Activated T-cell treated with anti-CD3 and anti-CD28 coated beads, Interleukin-2, amount 50 U/mL, for 24 hours (primary cell): Measurements from ENCODE around the gene PIP5KL1.
A peak's percentile ranks its signal among the peaks of the same experiment; 100 is the strongest.

Experiments
- DNase-seq: peaks from one replicate; pipeline ENCODE4 v3.0.0-alpha.2; 2020
- H3K27ac Mint-ChIP-seq: 2 replicates; pipeline ENCODE4 v1.8.0; 2020; ENCODE audit warnings: mild to moderate bottlenecking, mixed read lengths
- H3K27me3 Mint-ChIP-seq: 2 replicates; pipeline ENCODE4 v1.8.0; 2020; ENCODE audit warnings: mixed read lengths
- H3K36me3 Mint-ChIP-seq: 2 replicates; pipeline ENCODE4 v1.8.0; 2020; ENCODE audit warnings: low read depth, mixed read lengths
- H3K4me1 Mint-ChIP-seq: 2 replicates; pipeline ENCODE4 v1.8.0; 2020; ENCODE audit warnings: low read depth, mixed read lengths
- H3K4me3 Mint-ChIP-seq: 2 replicates; pipeline ENCODE4 v1.8.0; 2020; ENCODE audit warnings: mild to moderate bottlenecking, moderate library complexity, mixed read lengths
- H3K9me3 Mint-ChIP-seq: 2 replicates; pipeline ENCODE4 v1.8.0; 2020; ENCODE audit warnings: mixed read lengths

Gene PIP5KL1

GRCh38 chr9:127930231-127931091, at the start of gene PIP5KL1:
TSS of gene PIP5KL1 (minus strand) at chr9:127930777. CDS start at chr9:127930752, 25 bp downstream.
- DNase-seq = peak; percentile 84
- Mint-ChIP-seq H3K4me1 (peaks cover 52% of the 10 kb centered on the region), H3K9me3 (no peaks in the 10 kb centered on the region), H3K27me3 (peaks cover 6% of the 10 kb centered on the region), H3K4me3 (peak within 1 kb of the TSS; percentile 69), H3K36me3 (peaks cover 27% of the 10 kb centered on the region), H3K27ac (peak within 1 kb of the TSS; percentile 77)

DNA sequence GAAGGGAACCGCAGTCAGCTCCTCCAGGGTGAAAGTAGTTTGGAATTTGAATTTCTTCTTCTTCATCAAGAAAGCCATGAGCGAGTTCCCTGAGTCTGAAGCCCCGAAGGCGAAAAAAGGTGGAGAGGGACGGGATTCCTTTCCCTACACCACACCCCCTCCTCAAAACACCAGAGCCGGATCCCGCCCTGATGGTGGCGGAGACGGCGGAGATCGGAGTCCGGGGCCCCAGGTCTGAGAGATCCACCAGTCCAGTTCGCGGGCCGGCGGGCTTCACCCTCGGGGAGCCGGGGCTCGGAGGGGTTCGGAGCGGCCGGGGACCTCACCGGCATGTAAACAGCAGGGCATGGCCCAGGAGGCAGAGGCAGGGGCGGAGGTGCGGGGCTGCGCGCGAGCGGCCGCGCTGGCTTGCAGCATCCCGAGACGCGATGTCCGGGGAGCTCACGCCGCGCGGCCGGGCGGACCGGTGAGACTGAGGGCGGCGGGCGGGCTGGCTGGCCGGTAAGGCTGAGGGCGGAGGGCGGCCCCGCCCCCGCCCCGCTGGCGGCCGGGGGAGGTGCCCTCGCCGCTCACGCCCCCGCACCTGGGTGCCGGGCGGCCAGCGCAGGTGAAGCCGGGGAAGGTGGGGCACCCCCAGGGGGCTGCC, 49.6 kb upstream of the PIP5KL1 start:
- Mint-ChIP-seq H3K4me1 (peaks cover 69% of the 10 kb centered on the region), H3K27ac (peak overlapping the region; percentile 92), H3K36me3 (peaks cover 42% of the 10 kb centered on the region), H3K9me3 (no peaks in the 10 kb centered on the region), H3K27me3 (no peaks in the 10 kb centered on the region), H3K4me3 (peak overlapping the region; percentile 93)
- peak; percentile 76 for DNase-seq

DNA sequence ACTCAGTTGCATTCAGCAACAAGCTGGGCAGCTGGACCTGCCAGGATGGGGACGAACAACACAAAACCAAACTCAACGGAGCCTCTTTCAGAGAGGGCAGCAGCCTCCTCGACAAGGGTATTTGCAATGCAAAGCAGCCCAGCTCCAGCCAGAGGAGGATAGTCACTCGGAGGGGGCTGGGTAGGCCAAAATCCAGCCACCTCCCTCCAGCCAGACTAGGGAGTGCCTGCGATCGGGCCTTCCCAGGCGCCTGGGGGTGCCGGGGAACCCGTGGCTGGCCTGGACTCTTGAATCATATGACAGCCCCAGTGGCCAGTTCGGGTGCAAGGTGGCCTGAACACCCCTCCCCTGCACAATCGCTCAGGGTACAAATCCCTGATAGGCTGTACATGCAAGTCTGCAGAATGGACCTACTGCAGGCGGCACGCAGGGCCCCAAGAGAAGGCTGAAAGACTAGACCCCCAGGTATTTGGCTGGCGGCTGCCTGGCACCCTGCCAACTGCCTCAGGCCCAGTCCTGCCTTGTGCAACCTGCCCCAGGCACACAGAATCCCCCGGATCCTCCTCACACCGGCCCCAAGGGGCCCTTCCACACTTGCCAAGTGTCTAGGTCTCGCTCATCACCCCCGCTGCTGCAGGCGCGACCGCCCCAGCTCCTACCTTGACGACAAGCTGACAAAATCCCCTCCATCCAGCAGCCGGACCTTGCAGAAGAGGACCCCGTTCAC, 48.9 kb upstream of the PIP5KL1 start:
- Mint-ChIP-seq H3K27me3 (no peaks in the 10 kb centered on the region), H3K4me3 (peak overlapping the region; percentile 93), H3K4me1 (peaks cover 69% of the 10 kb centered on the region), H3K36me3 (peaks cover 46% of the 10 kb centered on the region), H3K9me3 (no peaks in the 10 kb centered on the region), H3K27ac (peak overlapping the region; percentile 92)
- peak; percentile 68 for DNase-seq

- DNase-seq = no peak
- H3K4me3 Mint-ChIP-seq = peak overlapping the region; percentile 93
- H3K4me1 Mint-ChIP-seq = peaks cover 74% of the 10 kb centered on the region
- H3K36me3 Mint-ChIP-seq = peaks cover 46% of the 10 kb centered on the region
- peak overlapping the region; percentile 92 for H3K27ac Mint-ChIP-seq
- no peaks in the 10 kb centered on the region for H3K27me3 Mint-ChIP-seq
- no peaks in the 10 kb centered on the region for H3K9me3 Mint-ChIP-seq
Measured at GRCh38 chr9:127979015-127979332, 48.4 kb upstream of the PIP5KL1 start.

DNA sequence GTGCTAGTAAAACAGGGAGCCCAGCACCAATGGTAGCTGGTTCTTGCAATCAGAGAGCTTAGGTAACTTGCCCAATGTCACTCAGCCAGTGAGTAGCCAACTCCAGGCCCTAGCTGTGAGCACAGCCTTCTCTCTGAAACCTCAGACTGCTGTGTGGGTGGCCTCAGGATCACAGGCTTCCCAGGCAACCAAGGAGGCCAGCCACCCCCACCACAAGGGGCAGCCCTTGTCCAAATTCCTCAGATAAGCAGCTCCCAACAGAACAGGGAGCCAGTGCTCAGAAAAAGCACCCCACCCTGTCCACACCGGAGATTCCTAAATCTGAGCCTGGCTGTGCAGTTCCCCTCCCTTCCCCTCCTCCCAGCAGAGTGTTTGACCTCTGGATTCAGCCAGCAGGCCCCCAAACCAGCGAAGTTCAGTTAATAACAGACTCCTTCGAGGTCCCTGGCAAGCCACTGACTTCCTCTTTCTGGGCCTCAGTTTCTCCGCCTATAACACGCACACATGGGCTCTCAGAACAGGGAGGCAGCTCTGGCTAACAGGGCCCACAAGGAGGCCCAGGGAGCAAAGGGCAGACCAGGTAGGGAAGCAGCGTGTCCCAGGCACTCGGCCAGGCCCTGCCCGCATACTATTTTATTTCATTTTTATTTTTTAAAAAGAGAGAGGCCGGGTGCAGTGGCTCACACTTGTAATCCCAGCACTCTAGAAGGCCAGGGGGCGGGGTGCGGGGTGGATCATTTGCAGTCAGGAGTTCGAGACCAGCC, 47.5 kb upstream of the PIP5KL1 start:
- Mint-ChIP-seq H3K4me1 (peaks cover 74% of the 10 kb centered on the region), H3K36me3 (peaks cover 46% of the 10 kb centered on the region), H3K4me3 (peak overlapping the region; percentile 93), H3K9me3 (no peaks in the 10 kb centered on the region), H3K27ac (peak overlapping the region; percentile 95), H3K27me3 (no peaks in the 10 kb centered on the region)
- DNase-seq = peak; percentile 55

DNA sequence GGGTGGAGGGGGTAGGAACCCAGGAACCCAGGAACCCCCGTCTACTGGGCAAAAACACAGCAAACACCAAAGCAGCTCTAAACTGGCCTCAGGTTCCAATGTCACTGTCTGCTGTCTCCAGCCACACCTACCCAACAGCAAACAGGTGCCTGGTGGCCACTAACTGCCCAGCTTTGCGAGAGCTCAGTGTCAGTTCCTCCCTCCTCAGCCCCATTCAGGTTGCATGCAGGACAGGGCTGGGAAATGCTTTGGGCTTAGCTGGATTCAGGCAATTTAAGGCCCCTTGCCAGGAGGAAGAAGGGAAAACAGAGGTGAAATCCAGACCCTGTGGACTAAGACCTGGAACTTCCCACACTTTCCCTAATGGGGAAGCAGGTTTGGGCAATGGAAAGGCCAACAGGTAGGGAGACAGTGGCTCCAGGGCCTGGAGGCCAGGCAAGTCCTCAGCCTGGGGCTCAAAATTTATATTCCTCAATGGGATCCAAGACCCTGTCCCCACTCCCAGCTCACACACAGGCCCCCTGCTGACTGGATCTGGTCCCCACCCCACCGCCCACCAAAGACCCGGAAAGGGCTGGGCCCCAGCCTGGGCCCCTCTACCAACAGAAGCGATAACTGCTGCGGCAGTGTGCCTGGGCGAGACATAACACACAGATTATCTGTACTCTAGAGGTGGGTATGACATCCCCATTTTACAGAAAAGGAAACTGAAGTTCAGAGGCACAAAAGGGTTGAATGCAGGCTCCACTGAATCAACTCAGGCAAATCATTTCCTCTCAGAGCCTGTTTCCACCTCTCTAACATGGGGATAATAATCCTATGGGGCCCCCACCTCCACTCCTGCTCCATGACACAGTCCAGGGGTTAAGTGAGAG, 46.7 kb upstream of the PIP5KL1 start:
- H3K9me3 Mint-ChIP-seq = no peaks in the 10 kb centered on the region
- H3K36me3 Mint-ChIP-seq = peaks cover 48% of the 10 kb centered on the region
- H3K27ac Mint-ChIP-seq = peak overlapping the region; percentile 95
- peaks cover 74% of the 10 kb centered on the region for H3K4me1 Mint-ChIP-seq
- H3K27me3 Mint-ChIP-seq = no peaks in the 10 kb centered on the region
- peak overlapping the region; percentile 93 for H3K4me3 Mint-ChIP-seq
- peak; percentile 62 for DNase-seq

DNA sequence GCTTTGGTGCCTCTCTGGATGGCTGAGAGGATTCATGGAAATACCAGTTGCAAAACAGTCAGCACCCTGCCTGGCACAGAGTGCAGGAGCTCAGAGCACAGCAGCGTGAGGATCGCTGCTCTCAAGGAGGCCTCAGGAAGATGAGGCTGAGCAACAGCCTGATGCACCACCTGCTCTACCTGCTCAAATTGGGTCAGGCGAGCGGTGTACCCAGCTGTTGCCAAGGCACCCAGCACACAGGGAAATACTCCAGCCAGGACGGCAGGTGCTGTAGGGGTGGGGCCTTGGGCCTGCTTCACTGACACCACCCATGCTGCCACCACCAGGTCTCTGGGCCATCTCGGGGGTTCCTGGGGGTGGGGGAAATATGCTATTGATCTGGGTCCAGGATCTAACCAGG, 45.9 kb upstream of the PIP5KL1 start:
- peak overlapping the region; percentile 93 for H3K4me3 Mint-ChIP-seq
- H3K4me1 Mint-ChIP-seq = peaks cover 75% of the 10 kb centered on the region
- H3K27me3 Mint-ChIP-seq = no peaks in the 10 kb centered on the region
- H3K36me3 Mint-ChIP-seq = peaks cover 50% of the 10 kb centered on the region
- DNase-seq = peak; percentile 46
- H3K9me3 Mint-ChIP-seq = no peaks in the 10 kb centered on the region
- H3K27ac Mint-ChIP-seq = peak overlapping the region; percentile 95

DNA sequence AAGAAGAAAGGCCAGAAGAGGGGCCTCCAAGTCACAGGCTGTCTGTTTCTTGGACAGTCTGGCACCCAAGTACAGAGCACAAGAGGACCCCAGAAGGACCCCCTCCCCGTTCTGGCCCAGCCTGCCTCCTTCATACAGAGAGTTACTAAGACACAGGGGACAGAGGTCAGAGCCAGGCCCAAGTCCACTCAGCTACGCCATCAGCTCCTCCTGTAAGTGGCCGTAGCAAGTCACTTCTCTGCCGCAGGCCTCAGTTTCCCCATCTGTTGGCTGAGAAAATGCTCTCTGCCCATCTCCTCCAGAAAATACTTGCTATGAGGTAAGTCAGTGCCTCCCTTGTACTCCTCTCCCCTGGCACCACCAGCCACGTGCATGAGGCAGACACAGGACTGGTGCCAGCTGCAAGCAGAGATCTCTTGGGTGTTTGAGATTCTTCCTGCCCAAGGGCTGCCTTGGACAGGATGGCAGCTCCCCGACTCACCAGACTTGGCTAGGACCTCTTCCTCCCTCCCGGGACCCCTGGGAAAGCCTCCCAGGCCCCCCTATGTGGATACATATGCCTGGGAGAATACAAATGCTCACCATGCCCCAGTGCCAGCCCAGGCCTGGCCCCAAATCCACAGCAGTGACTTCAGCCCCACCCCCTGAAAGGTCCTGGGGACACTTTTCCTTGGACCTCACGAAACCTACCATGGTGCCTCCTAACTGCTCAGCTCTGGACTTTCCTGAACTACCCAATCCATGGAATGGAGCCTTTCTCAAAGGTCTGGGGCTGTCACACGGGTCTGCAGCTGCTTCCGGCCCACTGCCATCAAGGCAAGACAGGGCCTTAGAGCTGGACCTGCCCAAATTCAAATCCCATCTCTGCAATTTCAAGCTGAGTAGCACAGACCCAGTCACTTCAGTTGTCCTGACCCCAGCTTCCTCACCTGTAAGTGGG, 45.1 kb upstream of the PIP5KL1 start:
- peaks cover 49% of the 10 kb centered on the region for H3K36me3 Mint-ChIP-seq
- no peaks in the 10 kb centered on the region for H3K27me3 Mint-ChIP-seq
- DNase-seq = peak; percentile 49
- H3K4me3 Mint-ChIP-seq = peak overlapping the region; percentile 93
- peak overlapping the region; percentile 95 for H3K27ac Mint-ChIP-seq
- peaks cover 79% of the 10 kb centered on the region for H3K4me1 Mint-ChIP-seq
- H3K9me3 Mint-ChIP-seq = no peaks in the 10 kb centered on the region

DNA sequence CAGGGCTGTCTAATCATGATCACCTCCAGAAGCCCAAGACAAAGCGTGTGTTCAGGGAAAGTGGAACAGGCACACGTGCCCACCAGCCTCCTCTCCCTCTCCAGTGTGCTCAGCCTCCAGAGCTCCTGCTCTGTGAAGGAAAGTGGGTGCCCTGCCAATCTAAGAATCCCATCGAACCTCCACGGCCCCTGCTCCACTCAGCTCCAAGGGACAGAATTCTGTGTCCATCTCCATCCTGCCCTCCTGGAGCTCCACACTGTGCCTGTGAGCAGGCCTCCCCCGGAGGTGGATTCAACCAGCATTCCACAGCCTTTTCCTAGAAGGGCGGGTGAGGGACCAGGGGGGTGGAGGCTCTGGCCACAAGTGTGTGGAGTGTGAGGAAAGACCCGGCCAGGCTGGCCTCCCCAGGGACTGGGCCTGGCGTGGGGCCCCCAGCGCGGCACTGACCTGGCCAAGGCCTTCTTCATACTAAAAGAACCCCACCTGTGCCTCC, 44.2 kb upstream of the PIP5KL1 start:
- peak overlapping the region; percentile 93 for H3K4me3 Mint-ChIP-seq
- peak; percentile 56 for DNase-seq
- no peaks in the 10 kb centered on the region for H3K9me3 Mint-ChIP-seq
- peaks cover 47% of the 10 kb centered on the region for H3K36me3 Mint-ChIP-seq
- H3K4me1 Mint-ChIP-seq = peaks cover 87% of the 10 kb centered on the region
- H3K27ac Mint-ChIP-seq = peak overlapping the region; percentile 95
- no peaks in the 10 kb centered on the region for H3K27me3 Mint-ChIP-seq

GRCh38 chr9:127974001-127974768, 43.6 kb upstream of the PIP5KL1 start:
- Mint-ChIP-seq H3K4me3 (peak overlapping the region; percentile 93), H3K9me3 (no peaks in the 10 kb centered on the region), H3K27ac (peak overlapping the region; percentile 95), H3K4me1 (peaks cover 93% of the 10 kb centered on the region), H3K36me3 (peaks cover 44% of the 10 kb centered on the region), H3K27me3 (no peaks in the 10 kb centered on the region)
- DNase-seq = peak; percentile 51

- Mint-ChIP-seq H3K4me3 (peak overlapping the region; percentile 93), H3K4me1 (peaks cover 98% of the 10 kb centered on the region), H3K9me3 (no peaks in the 10 kb centered on the region), H3K27ac (peak overlapping the region; percentile 95), H3K27me3 (no peaks in the 10 kb centered on the region), H3K36me3 (peaks cover 42% of the 10 kb centered on the region)
- peak; percentile 51 for DNase-seq
Measured at GRCh38 chr9:127973169-127974000, 42.8 kb upstream of the PIP5KL1 start.
